Esophagus (tissue), 2 donors: Measurements from ENCODE around the gene TSNAXIP1. TPM values are rescaled to one million over a fixed set of nuclear protein-coding genes. Genes with fewer than 3 reads are reported as not detected.

ENCODE experiments used
- H3K27ac ChIP-seq, 2 donors: one replicate each; pipeline ENCODE4 v1.5.1; 2013; ENCODE audit warnings: low read depth in 2 of 2, mild to moderate bottlenecking in 2 of 2, inconsistent platforms in 1 of 2, low read length in 1 of 2, moderate library complexity in 1 of 2
- H3K27me3 ChIP-seq, 2 donors: one replicate each; pipeline ENCODE4 v1.6.1; 2013; ENCODE audit warnings: low read length in 2 of 2, control low read depth in 1 of 2, mild to moderate bottlenecking in 1 of 2; ENCODE audit not compliant: insufficient read depth in 2 of 2, control insufficient read depth in 1 of 2
- H3K36me3 ChIP-seq, 2 donors: one replicate each; pipeline ENCODE4 v1.6.1; 2013; ENCODE audit warnings: low read length in 1 of 2; ENCODE audit not compliant: control insufficient read depth in 2 of 2, insufficient read depth in 2 of 2
- H3K4me1 ChIP-seq, 2 donors: one replicate each; pipeline ENCODE4 v1.6.1; 2013; ENCODE audit warnings: low read length in 1 of 2; ENCODE audit not compliant: control insufficient read depth in 2 of 2, insufficient read depth in 2 of 2
- H3K4me3 ChIP-seq, 2 donors: one replicate each; pipeline ENCODE4 v1.5.1; 2013; ENCODE audit warnings: low read length in 2 of 2, mild to moderate bottlenecking in 2 of 2, low read depth in 1 of 2, moderate library complexity in 1 of 2
- H3K9me3 ChIP-seq, 2 donors: one replicate each; pipeline ENCODE4 v1.6.1; 2013; ENCODE audit warnings: mild to moderate bottlenecking in 2 of 2, low read depth in 1 of 2, low read length in 1 of 2, moderate library complexity in 1 of 2; ENCODE audit not compliant: control insufficient read depth in 2 of 2, insufficient read depth in 1 of 2
- WGBS, 2 donors: extraction: QIAGEN DNeasy Blood & Tissue Kit; methylation state at CpG; one replicate each; pipeline ENCODE4 v1.1.7; 2013; 5-methylcytosine and 5-hydroxymethylcytosine counted together
- polyA plus RNA-seq, 2 donors: library from polyadenylated mRNA; stranded (reverse); fragments of 200-250 nt; gene quantifications; one replicate each; pipeline ENCODE4 v1.2.3, GENCODE V29; 2013
- donor health status: healthy with polysubstance abuse.
- donor health status: Bipolar disorder and iron deficiency.

Gene TSNAXIP1
- polyA plus RNA-seq = 1 to 10 TPM in 1 of 2 donors, under 1 TPM in 1; 0.72 to 1.8 TPM

- Histone ChIP-seq H3K27me3 (no peaks in the 10 kb centered on the region), H3K36me3 (peaks cover 0 to 4% of the 10 kb centered on the region in 2 donors), H3K27ac (peak within 1 kb of the TSS; percentile 81 to 89), H3K4me3 (peak within 1 kb of the TSS; percentile 88 to 92), H3K4me1 (peaks cover 3 to 9% of the 10 kb centered on the region in 2 donors), H3K9me3 (no peaks in the 10 kb centered on the region)
- WGBS, 2 donors = 0% methylated on average over 53 to 54 of the region's 54 CpGs
Observed at GRCh38 chr16:67806428-67807147, at the start of gene TSNAXIP1, which contains the start of gene RANBP10. TSS of gene TSNAXIP1 (plus strand) at chr16:67806889. CDS start at chr16:67807150, 261 bp downstream. TSS of gene RANBP10 (minus strand) at chr16:67806560. CDS start at chr16:67806536, 24 bp downstream.

GRCh38 chr16:67758006-67758405 lies 48.7 kb upstream of the TSNAXIP1 start:
- H3K9me3 ChIP-seq = no peaks in the 10 kb centered on the region
- H3K36me3 ChIP-seq = peaks cover 0 to 11% of the 10 kb centered on the region in 2 donors
- no peak overlapping the region for H3K27ac ChIP-seq
- 79 to 85% methylated on average over 3 of the region's 3 CpGs for WGBS, 2 donors
- peaks cover 0 to 10% of the 10 kb centered on the region in 2 donors for H3K4me1 ChIP-seq
- H3K4me3 ChIP-seq = no peak overlapping the region
- H3K27me3 ChIP-seq = no peaks in the 10 kb centered on the region

- WGBS, 2 donors = 83 to 88% methylated on average over 7 of the region's 7 CpGs
Observed at GRCh38 chr16:67758966-67759365, 47.7 kb upstream of the TSNAXIP1 start.

GRCh38 chr16:67760206-67760955 lies 46.3 kb upstream of the TSNAXIP1 start:
- H3K4me3 ChIP-seq = no peak overlapping the region
- no peaks in the 10 kb centered on the region for H3K9me3 ChIP-seq
- H3K36me3 ChIP-seq = peaks cover 0 to 10% of the 10 kb centered on the region in 2 donors
- peak overlapping the region; percentile 32 to 69 for H3K27ac ChIP-seq
- H3K4me1 ChIP-seq = peaks cover 0 to 12% of the 10 kb centered on the region in 2 donors
- WGBS, 2 donors = 67 to 72% methylated on average over 8 of the region's 8 CpGs
- H3K27me3 ChIP-seq = no peaks in the 10 kb centered on the region

More at GRCh38 chr16:67758966-67759365, 47.7 kb upstream of the TSNAXIP1 start:
- H3K27ac ChIP-seq = no peak overlapping the region
- no peaks in the 10 kb centered on the region for H3K9me3 ChIP-seq
- H3K36me3 ChIP-seq = peaks cover 0 to 12% of the 10 kb centered on the region in 2 donors
- H3K27me3 ChIP-seq = no peaks in the 10 kb centered on the region
- no peak overlapping the region for H3K4me3 ChIP-seq
- H3K4me1 ChIP-seq = peaks cover 0 to 12% of the 10 kb centered on the region in 2 donors

- H3K4me1 ChIP-seq = peaks cover 0 to 12% of the 10 kb centered on the region in 2 donors
- no peaks in the 10 kb centered on the region for H3K27me3 ChIP-seq
- peak overlapping the region; percentile 42 to 77 for H3K27ac ChIP-seq
- no peaks in the 10 kb centered on the region for H3K9me3 ChIP-seq
- no peak overlapping the region for H3K4me3 ChIP-seq
- H3K36me3 ChIP-seq = peaks cover 0 to 10% of the 10 kb centered on the region in 2 donors
- 56 to 61% methylated on average over 4 of the region's 4 CpGs for WGBS, 2 donors
Observed at GRCh38 chr16:67760956-67761230, 45.8 kb upstream of the TSNAXIP1 start.

GRCh38 chr16:67761924-67762323 lies 44.8 kb upstream of the TSNAXIP1 start:
- Histone ChIP-seq H3K27ac (no peak overlapping the region), H3K4me1 (peaks cover 0 to 12% of the 10 kb centered on the region in 2 donors), H3K27me3 (no peaks in the 10 kb centered on the region), H3K9me3 (no peaks in the 10 kb centered on the region), H3K4me3 (no peak overlapping the region), H3K36me3 (peaks cover 0 to 10% of the 10 kb centered on the region in 2 donors)
- WGBS, 2 donors = 93% methylated on average over 1 of the region's 1 CpG

GRCh38 chr16:67762385-67762784 lies 44.3 kb upstream of the TSNAXIP1 start:
- Histone ChIP-seq H3K4me1 (peaks cover 0 to 12% of the 10 kb centered on the region in 2 donors), H3K4me3 (no peak overlapping the region), H3K36me3 (peaks cover 0 to 10% of the 10 kb centered on the region in 2 donors), H3K27ac (peak overlapping the region; percentile 37 to 51), H3K27me3 (no peaks in the 10 kb centered on the region), H3K9me3 (no peaks in the 10 kb centered on the region)
- 86 to 93% methylated on average over 2 of the region's 2 CpGs for WGBS, 2 donors

GRCh38 chr16:67763066-67763465 lies 43.6 kb upstream of the TSNAXIP1 start:
- Histone ChIP-seq H3K36me3 (peaks cover 0 to 10% of the 10 kb centered on the region in 2 donors), H3K27ac (peak overlapping the region; percentile 37 to 51), H3K9me3 (no peaks in the 10 kb centered on the region), H3K27me3 (no peaks in the 10 kb centered on the region), H3K4me3 (no peak overlapping the region), H3K4me1 (peaks cover 0 to 12% of the 10 kb centered on the region in 2 donors)
- WGBS, 2 donors = 89 to 96% methylated on average over 5 of the region's 5 CpGs

- no peak overlapping the region for H3K27ac ChIP-seq
- H3K4me3 ChIP-seq = no peak overlapping the region
- peaks cover 0 to 8% of the 10 kb centered on the region in 2 donors for H3K36me3 ChIP-seq
- H3K27me3 ChIP-seq = no peaks in the 10 kb centered on the region
- peaks cover 0 to 12% of the 10 kb centered on the region in 2 donors for H3K4me1 ChIP-seq
- no peaks in the 10 kb centered on the region for H3K9me3 ChIP-seq
- WGBS, 2 donors = 93 to 97% methylated on average over 7 of the region's 7 CpGs
Observed at GRCh38 chr16:67764158-67764667, 42.5 kb upstream of the TSNAXIP1 start.
